HG02852 (cell line): ENCODE data around the gene BMF.
"Not testable (repeated sequence)": the region's sequence is repeated elsewhere in the genome, so short reads cannot be mapped to it uniquely, and the experiment has no call there.

ENCODE experiments used
- ATAC-seq: cut with Tn5 transposase; IDR thresholded peaks from one replicate; pipeline ENCODE4 v1.9.1; 2021; ENCODE audit warnings: mild to moderate bottlenecking, moderate library complexity; ENCODE audit not compliant: unreplicated experiment

The BMF gene

DNA sequence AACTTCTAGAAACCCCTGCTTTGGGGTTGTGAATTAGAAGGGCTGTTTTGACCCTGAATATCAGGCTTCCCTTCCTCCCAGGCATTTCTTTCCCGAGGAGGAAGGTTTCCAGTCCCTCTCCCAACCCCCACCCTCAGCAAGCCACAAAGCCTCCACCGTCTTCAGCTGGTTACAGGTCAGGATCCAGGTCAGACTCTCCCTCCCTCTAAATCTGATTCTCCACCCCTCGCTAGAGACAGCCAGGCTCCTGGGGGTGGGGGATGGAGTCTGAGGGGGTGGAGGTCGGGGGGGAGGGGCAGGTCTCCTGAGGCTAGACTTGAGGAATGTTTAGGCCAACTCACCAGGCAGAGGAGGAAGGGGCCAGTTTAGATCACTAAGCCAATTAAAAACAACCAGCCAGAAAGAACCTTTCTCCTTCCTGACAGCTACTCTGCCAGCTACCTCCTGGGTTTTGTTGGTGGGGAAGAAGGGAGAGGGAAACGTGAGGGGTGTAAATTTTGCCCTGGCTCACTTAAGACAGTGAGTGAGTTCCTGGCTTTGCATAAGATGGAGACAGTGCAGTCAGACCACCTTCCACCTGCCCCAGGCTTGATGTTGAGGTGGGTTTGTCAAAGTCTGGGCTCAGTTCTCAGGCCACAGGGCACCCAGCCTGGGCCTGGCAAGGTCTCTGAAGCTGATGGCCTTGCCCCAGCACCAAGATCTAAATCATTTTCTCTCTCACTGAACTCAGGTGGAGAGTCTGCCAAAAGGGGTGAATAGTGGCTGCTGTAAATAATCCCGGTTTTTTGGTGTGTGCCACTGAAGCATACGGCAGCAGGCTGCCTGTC is 19.5 kb downstream of the BMF start:
- ATAC-seq: no peak

DNA sequence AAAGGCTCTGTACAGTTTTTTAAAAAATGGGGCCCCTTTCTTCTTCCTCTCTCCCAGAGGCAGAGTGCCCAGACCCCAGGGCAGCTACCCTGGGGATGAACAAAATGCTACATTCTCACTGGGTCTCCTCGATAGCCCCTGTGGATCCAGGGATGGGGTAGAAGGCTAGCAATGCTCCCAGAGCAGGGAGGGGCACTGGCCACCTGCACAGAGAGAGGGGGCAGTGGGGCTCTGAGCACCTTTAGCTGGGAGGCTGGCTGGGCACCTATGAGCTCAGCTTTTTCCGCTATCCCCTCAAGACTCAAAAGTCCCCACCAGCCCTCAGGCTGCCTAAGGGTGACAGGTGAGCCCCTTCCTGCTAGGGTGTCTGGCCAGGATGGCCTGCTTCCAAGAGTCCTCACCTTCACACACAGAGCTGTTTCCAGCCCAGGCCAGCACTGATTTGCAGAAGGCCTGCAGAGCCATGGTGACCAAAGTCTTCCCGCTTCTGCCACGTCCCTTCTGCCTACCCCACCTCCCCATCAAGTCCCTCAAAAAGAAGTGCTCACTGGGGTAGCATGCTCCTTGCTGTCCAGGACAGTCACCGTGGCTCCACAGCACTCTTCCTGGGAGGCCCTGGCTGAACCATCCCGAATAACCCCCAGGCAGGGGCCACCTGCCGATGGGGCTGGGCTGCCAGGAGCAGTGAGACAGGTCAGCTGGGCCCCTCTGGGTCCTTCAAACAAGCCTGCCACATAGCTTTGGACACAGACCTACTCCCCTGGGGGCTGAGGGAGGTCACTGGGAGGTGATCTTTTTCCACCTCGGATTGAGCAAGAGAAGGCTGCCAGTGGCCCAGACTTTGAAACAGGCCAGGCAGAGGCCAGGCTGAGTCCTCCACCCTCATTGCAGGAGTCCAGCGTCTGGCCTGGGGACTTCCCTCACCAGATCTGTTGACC is 20.4 kb downstream of the BMF start:
- ATAC-seq: no peak

DNA sequence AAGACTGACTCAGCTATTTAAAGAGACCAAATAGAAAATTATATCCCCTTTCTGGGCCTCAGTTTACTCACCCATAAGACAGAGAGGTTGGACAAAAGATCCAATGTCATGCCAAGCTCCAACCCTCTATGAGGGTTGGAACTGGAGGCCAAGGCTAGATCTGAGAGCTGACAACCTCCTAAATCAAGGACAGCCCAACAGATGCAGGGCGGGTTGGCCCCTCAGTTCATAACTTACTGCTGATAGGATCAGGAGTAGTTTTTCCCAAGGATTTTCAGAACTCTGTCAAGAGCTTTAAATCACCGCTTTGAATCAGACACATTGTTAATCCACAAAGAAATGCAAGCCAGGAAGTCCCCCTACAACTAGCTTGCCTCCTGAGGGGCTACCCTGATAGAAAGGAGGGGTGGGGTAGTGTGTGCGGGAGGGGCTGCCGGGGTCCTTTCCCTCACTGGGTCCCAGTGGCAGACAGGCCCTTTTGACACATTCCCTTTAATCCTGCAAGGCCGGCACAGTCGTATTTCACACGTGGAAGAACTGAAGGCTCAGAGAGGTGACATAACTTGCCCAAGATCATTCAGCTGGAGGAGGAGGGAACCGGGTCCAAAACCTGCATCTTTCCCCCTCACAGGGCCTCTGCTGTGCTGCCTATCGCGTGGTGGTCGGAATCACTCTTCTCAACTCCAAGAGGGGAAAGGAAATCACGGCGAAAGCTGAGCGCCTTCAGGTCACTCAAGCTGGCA is 21.4 kb downstream of the BMF start:
- no peak for ATAC-seq

DNA sequence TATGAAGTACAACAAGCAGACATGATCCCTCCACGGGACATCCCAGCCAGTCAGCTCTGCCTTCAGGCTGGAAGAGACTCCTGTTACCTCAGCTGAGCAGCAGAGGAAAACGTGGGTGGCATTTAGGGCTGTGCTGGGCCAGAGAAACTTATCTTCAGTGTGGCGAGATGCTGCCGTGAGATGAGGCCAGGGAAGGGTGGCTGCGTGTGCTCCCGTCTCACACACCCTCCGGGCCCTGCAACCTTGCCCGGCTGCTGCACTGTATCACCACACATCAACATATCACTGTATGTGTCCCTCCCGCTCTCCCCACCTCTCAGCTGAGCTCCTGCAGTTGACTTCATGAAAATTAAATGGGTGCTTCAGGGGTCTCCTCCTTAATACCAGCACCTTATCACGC is 23.4 kb downstream of the BMF start:
- no peak for ATAC-seq

DNA sequence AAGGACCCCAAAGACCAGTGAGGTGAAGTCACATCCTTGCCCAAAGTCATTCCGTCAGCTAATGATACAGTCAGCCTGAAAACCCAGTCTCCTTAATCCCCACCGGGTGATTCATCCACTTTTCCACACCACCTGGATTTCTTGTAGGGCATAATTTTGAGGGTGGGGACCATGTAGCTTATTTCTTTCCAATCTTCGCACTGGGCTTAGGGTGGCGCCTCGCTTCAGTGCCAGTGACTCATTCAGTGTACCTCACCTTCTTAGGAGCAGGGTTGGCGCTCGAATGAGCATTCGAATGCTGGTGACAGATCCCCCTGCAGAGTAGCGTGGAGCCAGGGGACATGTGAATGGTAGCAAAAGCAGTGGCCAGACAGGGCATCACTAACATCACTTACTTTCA is 24.0 kb downstream of the BMF start:
- no peak for ATAC-seq

DNA sequence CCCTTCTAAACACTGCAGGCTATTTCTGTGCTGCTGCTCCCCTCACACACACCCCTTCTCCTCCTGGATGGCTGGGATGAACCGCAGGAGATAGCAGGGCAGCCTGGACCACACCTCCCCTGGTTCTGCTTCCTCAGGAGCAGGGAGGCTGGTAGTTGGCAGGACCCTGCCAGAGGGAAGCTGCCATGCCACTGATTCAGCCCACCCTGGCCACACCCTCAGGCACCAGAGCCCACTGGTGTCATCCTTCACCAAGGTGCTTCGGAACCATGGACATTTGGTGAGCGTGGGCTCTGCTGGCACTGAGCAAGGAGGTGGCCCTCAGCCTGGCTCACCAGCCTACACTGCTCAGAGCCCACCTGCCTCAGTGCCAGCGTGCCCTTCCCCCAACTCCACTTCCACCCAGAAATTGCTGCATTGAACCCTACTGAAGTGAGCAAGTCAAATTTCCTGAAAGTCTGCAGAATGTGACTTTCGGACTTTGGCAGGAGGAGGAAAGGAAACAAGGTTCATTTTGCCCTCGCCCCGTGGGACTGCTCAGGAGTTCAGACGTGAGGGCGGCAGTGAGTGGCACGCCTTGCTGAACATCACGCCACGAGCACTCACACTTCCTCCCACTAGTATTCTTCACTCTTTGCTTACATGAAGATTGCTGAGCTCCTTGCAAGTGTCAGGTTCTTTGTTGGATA is 26.3 kb downstream of the BMF start:
- no peak for ATAC-seq

DNA sequence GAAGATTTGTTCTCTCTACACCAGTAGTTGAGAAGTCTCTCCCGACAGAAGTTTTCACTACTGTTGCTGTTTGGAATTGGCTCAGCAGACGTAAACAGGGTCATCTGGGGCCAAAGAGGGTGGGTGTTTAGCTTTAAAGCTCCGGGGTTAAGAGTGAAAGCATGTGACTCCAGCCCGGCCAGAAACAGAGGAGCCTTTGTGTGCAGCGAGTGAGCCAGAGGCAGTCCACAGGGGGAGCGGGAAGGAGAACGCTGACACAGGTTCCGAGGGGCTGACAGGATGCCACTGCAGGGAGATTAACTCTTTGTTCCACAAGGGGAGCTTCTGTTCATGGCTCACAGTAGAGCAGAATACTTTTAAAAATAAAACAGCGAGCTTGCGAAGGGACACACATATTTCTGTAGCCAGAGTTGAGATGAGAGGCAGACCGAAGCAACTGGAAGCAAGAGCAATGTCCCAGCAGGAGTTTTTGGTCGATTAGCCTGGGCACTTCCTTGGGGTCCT is 26.9 kb downstream of the BMF start:
- ATAC-seq: no peak

DNA sequence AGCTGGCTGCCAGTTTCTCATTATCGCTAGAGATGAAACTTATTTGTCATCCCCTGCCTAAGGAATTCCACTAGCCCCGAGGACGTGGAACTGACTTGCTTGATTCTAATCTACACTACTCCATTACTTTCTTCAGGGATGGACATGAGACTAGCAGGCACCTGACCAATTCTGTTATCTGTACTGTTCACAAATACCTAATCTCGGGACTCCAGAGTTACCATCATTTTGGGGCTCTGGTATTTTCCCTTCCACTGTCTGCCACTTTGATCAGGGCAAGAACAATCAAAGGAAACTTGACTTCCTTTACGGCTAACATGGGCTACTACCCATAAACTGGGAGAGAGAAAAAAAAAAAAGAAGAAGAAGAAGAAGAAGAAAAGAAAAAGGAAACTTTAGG is 27.8 kb downstream of the BMF start:
- no peak for ATAC-seq

DNA sequence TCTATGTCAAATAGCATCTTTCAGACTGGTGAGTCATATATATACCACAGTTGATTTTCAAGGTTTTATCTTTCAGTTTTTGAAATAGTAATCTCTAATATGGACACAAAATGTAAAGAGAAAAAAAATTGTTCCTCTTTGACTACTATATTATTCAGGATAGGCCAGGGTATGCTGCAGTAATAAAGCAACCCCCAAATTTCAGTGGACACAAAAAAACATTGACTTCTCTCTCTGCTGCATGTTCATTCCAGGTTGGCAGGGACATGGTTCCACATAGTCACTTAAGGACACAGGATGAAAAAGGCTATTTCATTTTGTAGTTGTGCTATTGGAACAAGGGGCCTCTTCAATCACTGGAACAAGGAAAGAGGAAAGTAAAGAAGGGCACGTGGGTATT is 28.6 kb downstream of the BMF start:
- ATAC-seq: no peak

DNA sequence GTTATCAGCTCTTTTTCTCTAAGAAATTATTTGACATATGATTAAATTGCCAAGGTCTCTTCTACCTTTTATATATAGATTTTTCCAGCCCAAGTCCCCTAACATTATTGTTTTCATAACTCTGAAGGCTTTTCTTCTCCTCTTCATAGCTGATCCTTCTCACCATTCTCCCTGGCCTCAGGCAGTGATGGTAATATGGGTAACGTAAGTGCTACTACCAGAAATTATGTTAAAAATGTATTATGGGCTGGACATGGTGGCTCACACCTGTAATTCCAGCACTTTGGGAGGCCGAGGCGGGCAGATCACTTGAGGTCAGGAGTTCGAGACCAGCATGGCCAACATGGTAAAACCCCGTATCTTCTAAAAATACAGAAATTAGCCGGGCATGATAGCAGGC is 29.2 kb downstream of the BMF start:
- no peak for ATAC-seq

DNA sequence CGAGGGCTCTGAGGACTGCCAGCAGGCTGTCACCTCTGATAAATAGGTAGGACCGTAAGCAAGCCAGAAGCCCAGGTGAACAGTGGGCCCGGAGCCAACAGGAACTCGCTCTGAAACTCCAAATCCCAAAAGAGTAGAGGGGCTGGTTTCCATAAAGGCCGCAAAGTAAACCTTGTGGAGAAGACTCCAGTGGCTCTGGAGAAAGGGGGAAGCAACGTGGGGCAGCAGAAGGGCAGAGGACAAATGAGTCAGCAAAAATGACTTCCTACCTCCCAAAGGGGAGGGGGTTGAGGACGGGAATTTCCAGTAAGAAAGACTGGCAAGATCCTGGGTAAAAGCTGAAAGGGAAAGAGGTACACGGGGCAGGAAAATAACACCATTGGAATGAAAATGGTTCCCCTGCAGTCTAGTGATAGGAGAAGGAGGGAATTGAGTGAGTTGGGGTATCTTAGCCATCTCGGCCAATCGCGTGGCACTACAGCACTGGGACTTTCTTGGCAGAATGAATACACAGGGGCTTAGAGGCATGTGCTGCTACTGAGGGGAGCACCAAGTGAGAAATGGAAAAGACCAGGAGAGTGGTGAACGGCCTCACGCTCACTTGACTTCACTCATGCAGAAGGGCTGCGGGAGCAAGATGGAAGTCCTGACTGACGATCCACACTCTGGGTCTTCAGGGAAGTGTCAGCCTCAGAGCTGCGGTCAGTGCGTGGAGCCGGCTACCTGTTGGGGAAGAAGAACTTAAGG is 33.2 kb downstream of the BMF start:
- ATAC-seq: no peak

DNA sequence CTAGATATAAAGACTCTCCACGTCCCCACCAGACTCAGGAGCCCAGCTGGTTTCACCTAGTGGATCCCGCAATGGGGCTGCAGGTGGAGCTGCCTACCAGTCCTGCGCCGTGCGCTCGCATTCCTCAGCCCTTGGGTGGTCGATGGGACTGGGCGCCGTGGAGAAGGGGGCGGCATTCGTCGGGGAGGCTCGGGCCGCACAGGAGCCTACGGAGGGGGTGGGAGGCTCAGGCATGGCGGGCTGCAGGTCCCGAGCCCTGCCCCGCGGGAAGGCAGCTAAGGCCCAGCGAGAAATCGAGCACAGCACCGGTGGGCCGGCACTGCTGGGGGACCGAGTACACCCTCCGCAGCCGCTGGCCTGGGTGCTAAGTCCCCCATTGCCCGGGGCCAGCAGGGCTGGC is 34.0 kb downstream of the BMF start:
- not testable (repeated sequence) for ATAC-seq

DNA sequence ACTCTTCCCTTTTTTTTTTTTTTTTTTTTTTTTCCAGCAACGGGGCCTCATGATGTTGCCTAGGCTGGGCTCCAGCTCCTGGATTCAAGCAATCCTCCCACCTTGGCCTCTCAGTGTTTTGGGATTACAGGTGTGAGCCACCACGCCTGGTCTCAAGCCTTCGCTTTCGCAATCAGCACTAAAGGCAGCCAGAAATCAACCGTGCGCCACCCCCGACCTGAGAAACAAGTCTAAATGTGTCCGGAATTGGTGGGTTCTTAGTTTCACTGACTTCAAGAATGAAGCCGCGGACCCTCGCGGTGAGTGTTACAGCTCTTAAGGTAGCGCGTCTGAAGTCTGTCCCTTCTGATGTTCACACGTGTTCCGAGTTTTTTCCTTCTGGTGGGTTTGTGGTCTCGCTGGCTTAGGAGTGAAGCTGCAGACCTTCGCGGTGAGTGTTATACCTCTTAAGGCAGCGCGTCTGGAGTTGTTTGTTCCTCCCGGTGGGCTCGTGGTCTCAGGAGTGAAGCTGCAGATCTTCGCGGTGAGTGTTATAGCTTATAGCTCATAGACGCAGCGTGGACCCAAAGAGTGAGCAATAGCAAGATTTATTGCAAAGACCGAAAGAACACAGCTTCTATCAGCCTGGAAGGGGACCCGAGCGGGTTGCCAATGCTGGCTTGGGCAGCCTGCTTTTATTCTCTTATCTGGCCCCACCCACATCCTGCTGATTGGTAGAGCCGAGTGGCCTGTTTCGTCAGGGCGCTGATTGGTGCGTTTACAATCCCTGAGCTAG is 34.8 kb downstream of the BMF start:
- not testable (repeated sequence) for ATAC-seq

DNA sequence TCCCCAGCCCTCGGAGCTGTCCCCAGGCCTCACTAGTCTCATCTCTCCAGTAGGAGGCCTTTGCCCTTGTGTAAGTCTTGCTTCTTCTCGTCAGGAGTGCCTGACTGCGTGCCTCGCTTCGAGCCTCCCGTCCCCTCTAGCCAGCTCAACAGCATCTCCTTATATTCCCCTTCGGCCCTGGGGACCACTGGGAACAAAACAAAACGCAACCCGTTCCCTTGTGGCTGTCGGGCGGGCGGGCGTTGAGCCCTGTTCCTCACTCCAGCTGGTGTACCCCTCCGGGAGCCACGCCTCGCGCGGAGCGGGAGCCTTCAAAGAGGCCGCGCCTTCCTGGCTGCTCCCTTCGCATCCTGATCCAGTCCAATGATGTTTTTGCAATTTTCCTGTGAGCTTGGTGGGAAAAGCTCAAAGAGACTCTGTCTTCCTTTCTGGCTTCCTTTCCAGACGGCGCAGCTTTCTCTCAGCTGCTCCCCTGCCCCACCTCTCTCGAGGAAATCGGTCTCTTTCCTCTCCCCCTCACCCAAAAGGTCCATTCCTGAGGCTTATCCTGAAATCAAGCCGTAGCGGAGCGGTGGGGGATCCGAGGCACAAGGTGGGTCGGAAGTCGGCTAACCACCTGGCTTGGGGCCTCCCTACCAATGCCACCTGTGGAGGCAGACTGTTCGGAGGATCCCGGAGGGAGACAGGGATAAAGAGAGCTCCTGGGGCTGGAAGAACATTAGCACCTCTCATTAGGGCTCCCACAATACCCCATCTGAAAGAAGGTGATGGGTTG is 36.3 kb downstream of the BMF start:
- no peak for ATAC-seq

DNA sequence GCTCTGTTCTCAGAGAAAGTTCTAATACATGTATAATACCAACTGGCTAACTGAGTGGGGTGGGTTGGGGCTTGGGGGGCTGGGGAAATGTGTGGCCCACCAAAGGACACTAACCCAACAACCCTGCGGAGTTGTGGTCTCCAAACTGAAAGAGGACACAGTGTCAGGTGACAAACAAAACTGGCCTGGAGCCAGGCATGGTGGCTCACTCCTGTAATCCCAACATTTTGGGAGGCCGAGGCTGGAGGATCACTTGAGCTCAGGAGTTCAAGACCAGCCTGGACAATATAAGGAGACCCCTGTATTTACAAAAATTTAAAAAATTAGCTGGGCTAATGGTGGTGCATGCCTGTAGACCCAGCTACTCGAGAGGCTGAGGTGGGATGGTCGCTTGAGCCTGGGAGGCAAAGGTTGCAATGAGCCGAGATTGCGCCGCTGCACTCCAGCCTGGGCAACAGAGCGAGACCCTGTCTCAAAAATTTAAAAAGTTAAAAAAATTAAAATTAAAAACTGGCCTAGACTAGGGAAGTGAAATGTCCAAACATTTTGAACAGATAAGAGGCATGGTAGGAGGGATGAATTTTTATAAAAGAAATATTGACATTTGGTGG is 38.0 kb downstream of the BMF start:
- no peak for ATAC-seq

DNA sequence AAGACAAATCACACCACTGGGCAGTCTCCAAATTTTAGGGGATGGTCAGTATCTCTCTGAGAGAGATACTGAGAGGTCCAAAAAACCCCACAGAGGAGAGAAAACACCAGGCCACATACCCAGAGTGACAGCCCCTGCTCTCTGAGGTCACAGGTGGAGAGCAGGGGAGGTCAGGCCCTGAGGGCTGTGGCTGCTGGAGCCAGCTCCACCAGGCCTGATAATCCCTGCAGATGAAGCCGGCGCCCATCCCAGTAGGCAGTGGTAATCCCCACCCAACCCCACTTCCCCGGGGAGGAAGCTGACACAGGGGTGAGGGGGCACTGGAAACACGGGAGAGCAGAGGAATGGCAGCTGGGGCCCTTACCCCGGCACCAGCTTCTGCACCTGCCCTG is 38.5 kb downstream of the BMF start:
- no peak for ATAC-seq

DNA sequence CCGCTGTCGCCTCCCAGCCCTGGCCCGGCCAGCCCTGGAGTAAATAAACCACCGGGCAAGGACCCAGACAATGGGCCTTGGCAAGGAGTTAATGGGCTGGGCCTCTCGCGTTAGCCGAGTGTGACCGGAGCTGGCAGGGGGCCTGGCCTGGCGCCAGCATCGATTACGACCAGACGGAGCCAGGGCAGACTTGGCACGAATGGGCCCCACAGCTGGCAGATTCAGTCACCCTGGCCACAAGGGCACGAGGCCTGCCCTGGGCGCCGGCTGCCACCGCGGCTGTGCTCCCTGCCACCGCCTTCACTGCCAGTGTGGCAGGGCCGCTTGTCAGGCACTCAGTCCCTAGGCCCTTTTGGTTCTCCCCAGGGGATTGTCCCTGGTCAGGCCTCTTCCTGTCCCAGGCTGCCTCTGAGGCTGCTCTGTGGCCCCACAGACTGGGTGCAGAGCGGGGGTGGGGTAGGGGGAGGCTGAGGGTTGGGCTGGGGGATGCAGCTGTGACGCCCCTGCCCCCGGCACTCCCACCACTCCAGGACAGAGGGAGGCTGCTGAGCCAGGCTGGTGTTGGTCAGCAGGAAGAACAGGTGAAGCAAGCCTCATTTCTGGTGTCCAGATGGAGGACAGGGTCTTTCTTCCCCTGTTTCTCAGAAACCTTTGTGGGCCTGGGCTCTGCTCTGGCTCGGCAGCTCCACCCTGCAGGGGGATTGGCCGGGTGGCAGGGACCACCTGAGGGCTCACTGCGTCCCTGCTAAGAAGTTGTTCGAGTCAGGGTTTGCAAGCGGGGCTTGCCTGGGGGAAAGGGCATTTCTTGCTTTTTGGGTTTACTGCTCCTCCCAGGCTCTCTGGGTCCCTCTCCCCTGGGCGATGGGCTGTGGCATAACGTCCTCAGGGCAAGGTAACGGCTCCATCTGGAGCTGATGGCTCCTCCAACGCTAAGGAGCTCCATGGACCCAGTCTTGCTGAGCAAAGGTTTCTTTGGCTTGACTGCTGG is 39.2 kb downstream of the BMF start:
- ATAC-seq: no peak
